Stimulated activated CD8-positive, alpha-beta memory T cell treated with anti-CD3 and anti-CD28 coated beads, Interleukin-12 subunit alpha, Interleukin-12 subunit beta, amount 100 ng/mL, for 4 hours (primary cell): ENCODE measurements around the gene PLK2.

Experiments
- DNase-seq: peaks from one replicate; pipeline ENCODE4 v3.0.0-alpha.2; 2020; ENCODE audit warnings: low read depth

PLK2 gene

DNA sequence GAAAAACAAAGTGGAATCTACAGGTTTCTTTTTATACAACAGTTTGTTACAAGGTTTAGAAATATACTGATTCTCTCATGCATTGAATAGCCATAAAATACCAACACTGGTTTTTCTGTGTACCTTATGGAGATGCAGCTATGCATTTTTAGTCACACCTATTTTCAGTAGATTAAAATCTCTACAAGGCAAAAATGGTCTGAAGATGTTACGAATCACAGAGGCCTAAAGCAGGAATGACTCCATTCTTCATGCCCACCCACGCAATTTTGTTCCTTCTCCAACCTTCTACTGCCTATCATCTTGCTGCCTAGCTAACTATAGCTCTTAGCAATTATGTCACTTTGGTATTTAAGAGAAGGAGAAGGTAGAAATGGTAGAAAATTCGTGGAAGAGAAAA is 9.9 kb downstream of the PLK2 start:
- DNase-seq, result no peak

DNA sequence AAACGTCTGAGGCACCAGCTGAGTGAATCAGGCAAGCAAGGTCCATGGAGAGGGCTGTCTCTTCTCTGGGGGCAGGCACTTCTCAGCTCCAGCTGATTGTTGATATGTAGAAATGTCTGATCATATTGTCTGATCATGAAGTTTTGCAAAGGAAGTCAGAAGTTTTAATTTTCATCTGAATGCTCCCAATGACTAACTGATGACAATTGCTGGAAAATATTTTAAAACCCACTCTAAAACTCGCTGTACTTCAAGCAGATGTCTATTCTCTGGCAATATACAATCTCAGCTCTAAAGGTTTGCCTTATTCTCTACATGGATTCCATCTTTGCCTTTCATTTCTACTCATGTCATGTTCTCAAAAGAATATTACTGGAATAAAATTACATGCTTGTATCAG is 12.7 kb downstream of the PLK2 start:
- no peak for DNase-seq

DNA sequence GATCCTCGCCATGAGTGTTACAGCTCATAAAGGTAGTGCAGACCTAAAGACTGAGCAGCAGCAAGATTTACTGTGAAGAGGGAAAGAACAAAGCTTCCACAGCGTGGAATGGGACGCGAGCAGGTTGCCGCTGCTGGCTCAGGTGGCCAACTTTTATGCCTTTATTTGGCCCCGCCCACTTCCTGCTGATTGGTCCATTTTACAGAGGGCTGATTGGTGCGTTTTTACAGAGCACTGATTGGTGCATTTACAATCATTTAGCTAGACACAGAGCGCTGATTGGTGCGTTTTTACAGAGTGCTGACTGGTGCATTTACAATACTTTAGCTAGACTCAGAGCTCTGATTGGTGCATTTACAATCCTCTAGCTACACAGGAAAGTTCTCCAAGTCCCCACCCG is 13.9 kb downstream of the PLK2 start:
- DNase-seq, result no peak

DNA sequence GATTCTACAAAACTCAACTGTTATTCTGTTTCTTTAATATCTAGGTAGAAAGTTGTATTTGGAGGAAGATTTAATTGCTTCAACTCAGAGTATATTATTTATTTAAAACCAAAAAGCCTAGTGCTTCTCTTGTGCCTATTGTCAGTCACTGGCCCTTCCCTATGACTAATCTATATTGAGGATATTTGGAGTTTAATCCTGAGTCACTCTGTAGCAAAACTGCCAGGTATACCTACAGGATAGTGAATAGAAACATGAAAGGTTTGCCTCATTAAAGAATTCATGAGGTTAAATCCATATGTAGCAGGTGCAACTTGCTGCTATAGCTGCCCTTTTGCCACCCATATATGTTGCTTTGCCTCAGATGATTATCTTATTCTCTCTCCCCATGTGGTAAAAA is 15.1 kb downstream of the PLK2 start:
- DNase-seq, result no peak

DNA sequence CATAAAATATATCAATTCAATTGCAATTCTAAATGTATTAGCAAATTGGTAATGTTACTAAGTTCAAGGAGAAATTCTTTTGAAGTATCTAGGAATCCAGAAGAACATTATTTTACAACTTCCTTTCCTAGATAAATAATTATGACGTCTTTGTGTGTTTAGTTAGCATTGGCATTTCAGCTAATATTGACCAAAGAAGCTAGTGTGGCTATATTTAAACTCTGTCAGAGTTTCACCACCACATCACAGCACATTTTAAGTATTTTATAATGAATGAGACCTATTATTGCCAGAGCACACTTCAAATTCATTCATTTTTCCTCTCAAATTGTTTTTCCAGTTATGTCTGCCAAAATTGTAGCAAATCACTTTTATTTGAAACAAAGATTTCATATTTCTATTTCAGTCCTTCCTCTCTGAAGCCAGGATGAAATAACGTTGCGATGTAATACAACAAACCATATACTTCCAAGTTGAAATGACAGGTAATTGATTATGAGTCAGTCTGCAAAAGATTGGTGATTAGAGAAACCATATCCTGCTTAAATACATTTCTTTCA is 18.9 kb downstream of the PLK2 start:
- no peak for DNase-seq

DNA sequence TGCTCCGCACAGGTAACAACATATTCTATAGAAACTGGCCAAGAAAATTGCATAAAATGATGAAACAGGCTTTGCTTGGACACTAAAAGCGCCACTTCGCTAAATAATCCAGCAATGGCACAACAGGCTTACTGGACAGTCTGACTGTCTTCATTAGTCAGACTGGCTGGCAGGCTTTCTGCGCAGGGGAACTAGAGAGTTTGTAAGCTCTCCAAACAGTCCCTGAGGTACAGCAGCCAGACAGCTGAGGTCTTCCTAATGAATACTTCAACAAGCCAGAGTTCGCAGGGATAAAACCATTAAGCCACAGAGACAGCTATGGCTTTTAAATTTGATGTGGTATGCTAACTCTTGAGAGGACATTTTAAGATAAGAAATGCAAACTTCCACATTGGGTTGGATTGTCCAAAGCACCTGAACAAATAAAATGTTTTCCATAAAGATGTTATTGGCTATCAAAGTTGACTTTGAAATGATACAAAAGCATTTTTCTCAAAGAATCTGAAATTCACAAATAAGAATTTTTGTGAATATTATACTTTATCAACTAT is 20.7 kb downstream of the PLK2 start:
- no peak for DNase-seq

GRCh38 chr5:58437661-58438060 is 22.2 kb downstream of the PLK2 start:
- no peak for DNase-seq

DNA sequence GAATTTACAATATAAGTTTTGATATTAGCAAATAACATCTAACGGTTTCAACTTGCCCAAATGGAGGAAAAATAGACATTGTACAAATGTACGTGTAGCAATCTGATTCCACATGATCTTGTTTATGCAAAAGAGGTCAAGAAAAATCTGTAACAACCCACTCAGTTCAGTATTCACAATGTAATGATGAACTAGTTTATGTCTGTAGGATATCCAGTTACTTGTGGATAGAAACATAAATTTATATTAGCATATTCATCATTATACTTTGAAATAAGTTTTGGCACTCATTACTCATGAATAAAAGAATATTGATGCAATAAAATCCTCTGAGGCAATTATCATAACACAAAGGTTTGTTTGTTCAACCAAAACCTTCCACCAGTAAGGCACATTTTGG is 28.1 kb downstream of the PLK2 start:
- no peak for DNase-seq

DNA sequence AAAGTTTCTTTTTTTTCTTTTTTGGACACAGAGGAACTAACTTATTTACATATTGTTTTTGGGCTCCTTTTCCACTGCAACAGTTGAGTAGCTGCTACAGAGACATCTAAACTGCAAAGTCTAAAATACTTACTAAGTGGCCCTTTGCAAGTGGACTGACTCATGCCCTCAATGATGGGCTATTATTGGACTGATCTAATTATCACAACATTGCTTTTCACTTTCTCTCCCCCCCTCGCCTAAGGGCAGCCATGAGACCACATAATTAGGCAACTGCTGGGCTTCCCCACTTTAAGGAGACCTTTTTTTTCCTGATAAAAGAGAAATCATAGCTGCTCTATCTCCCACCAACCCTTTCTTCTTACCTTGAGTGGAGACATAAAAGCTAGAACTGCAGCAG is 47.0 kb downstream of the PLK2 start:
- no peak for DNase-seq

GRCh38 chr5:58412081-58412480 is 47.8 kb downstream of the PLK2 start:
- DNase-seq, result no peak

- DNase-seq, result no peak
These were observed 48.5 kb downstream of the PLK2 start for GRCh38 chr5:58411372-58411771.

GRCh38 chr5:58410441-58410840 is 49.4 kb downstream of the PLK2 start:
- no peak for DNase-seq

- no peak for DNase-seq
These were observed 52.7 kb downstream of the PLK2 start for GRCh38 chr5:58407042-58407719.

GRCh38 chr5:58406394-58406793 is 53.5 kb downstream of the PLK2 start:
- no peak for DNase-seq

GRCh38 chr5:58405175-58405574 is 54.7 kb downstream of the PLK2 start:
- DNase-seq, result no peak

DNA sequence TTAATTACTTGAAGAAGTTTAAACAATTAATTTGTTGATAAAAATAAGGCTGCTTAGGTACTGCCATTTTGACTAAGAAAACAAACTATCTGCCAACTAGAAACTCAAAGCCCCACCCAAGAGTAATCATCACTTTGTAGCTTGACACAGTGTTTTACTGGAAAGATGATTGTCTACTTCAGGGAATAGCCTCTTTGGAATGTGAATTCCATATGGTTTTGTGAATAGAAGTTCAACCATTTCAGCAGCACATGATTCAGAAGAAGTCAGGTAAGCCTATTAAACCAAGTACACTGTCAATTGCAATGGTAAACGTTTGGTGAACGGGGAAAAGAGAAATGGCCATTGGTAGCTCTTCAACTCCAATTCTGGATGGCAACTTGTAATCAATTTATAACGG is 55.2 kb downstream of the PLK2 start:
- DNase-seq, result no peak
